Measurements from ENCODE around the gene RAB7A.
A peak's percentile ranks its signal among the peaks of the same experiment; 100 is the strongest.

RAB7A gene

GRCh38 chr3:128794067-128794768 is 68.2 kb downstream of the RAB7A start:
- DNase-seq: no peak

- DNase-seq: peak; percentile 23
These were observed 69.0 kb downstream of the RAB7A start for GRCh38 chr3:128794770-128795649.

DNA sequence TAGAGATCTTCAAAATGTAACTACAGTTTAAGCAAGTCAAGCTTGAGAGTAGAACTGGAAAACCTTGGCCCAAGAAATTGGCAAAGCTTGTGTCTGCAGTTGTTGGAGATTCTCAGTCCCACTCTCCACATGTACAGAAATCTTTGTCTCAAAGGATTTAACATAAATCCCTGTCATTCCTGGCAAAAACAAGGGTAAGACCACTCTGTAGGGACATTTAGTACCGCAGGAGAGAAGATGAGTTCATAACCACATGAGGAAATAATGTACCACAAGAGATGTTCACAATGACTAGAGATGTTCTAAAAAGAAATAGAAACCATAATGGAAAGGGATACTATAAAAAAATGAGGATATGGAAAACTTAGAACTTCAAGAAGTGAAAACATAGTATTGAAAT is 73.7 kb downstream of the RAB7A start:
- no peak for DNase-seq

GRCh38 chr3:128800241-128801187 is 74.5 kb downstream of the RAB7A start:
- DNase-seq: no peak

- DNase-seq: no peak
These were observed 75.9 kb downstream of the RAB7A start for GRCh38 chr3:128801779-128802380.

DNA sequence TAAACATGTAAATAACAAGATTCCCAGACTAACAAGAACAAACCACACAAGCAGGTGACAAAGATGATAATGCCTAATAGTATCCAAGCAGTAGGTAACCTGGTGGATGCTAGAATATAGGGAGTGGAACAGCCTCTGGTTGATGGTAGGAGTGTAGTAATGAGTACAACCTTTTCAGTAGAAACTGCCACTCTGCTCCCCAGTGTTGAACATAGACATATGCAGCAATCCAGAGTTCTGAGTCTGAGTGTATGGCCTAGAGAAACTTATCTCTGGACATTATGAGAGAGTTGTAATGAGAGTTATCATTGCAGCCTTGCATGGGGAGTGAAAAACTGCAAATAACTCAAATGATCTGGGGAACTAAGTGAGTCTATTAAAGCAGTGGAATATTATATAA is 77.3 kb downstream of the RAB7A start:
- no peak for DNase-seq

GRCh38 chr3:128804017-128804810 is 78.2 kb downstream of the RAB7A start:
- peak; percentile 26 for DNase-seq

DNA sequence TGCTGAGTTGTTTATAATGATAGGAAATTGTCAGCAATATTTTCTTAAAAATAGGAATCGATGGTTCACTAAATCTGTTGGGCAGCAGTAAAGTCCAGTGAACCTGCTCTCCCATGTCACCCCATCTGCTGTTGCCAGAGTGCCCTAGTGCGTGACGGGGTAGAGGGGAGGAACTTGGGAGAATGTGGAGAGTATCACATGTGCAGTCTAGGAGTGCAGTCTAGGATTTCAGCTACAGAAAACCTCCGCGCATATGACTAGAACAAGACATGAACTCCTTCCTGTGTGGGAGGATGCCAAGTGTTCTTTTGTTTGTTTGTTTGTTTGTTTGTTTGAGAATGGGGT is 78.8 kb downstream of the RAB7A start:
- DNase-seq: peak; percentile 28

DNA sequence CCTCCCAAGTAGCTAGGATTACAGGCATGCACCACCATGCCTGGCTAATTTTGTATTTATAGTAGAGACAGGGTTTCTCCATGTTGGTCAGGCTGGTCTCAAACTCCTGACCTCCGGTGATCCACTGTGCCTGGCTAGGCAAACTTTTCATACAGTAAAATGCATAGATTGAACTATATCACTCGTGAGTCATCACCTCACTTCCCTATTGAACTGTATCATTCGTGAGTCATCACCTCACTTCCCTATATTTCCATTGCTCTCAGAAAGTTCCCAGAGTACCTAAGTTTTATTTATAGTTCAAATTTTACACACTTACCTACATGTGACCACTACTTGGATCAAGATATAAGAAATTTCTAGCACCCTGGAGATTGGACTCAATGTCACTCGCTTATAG is 79.8 kb downstream of the RAB7A start:
- DNase-seq: no peak

DNA sequence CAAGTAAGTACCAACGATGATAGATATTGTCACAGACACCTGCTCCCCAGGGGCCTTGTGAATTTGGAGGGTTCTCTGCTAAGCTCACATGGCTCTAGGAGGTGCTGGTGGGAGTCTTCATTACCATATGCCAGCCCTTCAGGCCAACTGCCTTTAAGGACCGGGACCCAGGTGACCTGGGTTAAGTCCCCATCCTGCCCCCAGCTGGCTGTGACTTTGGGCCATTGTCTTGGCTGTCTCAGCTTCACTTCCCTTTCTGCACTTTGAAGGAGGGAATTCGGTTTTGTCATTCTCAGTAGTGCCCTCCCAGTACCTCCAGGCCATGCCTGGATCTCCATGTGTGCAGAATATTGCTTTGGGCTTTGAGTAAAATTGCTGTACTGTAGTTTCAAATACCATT is 80.6 kb downstream of the RAB7A start:
- DNase-seq: no peak

GRCh38 chr3:128807186-128807830 is 81.3 kb downstream of the RAB7A start:
- no peak for DNase-seq

GRCh38 chr3:128808672-128809071 is 82.7 kb downstream of the RAB7A start:
- DNase-seq: no peak

DNA sequence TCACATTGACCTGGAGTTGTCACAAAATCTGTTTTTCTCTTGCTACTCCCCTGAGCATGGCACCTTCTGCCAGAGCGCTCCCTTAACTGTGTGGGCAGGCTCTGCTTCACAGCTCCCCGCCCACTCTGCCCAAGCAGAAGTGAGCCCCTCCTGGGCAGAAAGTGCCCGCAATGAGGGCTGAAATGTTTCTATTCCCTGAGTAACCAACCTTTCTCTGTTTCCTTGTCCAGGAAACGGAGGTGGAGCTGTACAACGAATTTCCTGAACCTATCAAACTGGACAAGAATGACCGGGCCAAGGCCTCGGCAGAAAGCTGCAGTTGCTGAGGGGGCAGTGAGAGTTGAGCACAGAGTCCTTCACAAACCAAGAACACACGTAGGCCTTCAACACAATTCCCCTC is 87.1 kb downstream of the RAB7A start:
- DNase-seq: no peak

- no peak for DNase-seq
These were observed 88.1 kb downstream of the RAB7A start for GRCh38 chr3:128814060-128814459.

DNA sequence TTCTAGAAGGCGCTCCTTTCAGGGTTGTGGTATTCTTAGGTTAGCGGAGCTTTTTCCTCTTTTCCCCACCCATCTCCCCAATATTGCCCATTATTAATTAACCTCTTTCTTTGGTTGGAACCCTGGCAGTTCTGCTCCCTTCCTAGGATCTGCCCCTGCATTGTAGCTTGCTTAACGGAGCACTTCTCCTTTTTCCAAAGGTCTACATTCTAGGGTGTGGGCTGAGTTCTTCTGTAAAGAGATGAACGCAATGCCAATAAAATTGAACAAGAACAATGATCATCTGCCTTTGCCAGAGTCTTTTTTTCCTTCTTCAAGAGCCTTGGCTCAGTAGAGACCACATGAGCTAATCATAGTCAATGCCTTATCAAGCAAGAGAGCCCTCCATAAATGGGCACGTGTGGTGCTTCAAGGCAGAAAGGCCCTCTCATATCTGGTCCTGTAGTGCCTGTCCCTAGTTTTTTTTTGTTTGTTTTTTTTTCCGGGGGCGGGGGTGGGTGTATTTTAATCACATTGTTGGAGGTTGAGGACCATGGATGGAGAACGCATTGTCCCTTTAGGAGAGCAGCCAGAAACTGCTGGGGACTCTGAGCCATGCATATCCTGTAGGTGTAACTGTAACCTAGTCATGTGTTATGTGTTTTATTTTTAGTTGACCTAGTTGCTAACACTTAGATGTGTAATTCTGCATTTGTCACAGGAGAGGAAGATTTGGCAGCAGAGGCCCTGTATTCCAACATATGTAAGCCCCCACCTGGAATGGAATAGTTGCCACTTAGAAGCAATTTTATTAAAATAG is 88.7 kb downstream of the RAB7A start:
- no peak for DNase-seq

- no peak for DNase-seq
These were observed 89.5 kb downstream of the RAB7A start for GRCh38 chr3:128815318-128816064.

DNA sequence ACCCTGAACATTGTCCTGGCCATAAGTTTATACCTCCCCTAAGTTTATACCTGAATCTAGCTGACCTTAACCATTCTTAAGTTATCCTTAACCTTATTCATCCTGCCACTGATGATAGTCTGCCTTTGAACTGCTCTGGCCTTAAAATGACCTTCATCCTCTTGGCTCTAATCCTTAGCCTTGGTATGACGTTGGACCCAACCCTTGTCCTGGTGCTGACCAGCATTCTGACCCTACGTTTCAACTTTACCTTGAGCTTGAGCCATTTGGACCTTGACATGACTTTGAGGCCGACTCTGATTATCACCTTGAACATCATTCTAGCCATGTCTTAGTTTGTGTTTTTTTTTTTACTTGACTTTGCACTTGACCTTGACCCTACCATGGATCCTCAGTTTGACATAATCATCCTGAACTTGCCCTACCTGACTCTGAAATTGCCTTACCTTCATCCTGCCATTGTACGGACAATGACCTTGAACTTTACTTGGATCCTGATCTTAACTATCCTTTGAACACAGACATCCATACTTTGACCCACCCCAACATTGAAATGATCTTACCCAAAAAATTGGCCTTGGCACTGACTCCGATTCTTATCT is 92.3 kb downstream of the RAB7A start:
- DNase-seq: no peak

- no peak for DNase-seq
These were observed 94.4 kb downstream of the RAB7A start for GRCh38 chr3:128820252-128820839.

DNA sequence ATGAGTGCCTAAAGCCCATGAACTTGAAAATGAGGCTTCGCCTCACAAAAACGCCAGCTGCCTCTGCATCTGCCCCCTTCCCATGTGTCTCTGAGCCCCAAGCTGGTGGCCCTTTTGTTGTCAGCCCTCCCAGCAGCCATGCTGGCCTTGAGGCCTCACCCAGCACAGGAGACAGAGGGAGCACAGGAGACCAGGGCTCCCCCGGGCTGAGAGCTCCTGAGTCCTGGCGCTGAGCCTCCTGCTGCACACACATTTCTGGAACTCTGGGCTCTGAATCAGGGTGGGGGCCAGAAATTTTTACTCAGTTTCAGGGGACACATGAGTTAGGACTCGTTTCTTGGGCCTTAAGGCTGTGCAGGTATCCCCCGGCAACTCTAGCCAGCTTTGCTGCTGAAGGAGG is 97.0 kb downstream of the RAB7A start:
- no peak for DNase-seq
